Measurements from ENCODE around the gene MS4A7.

DNA sequence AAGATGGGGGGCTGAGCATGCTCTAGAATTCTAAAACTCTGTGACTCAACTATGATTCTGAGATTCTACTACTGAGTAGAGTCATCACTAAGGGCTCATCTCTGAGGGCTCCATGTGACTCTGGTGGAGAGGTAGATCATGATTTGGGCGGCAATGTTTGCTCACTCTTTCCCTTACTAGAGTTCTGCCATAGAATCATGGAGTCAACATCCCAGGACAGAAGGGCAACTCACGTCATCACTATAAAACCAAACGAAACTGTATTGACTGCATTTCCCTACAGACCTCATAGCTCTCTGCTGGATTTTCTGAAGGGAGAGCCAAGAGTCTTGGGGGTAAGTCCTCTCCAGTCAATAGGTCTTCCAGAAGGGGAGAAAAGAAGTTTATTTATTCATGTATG lies 18.1 kb downstream of the MS4A7 start, which contains the start of gene MS4A14:
- TF ChIP-seq CTCF (IDR thresholded peaks at IDR 0.05 in 2 of 3, conservative IDR thresholded peaks at IDR 0.05 in 1 of 3; ENCODE audit: borderline replicate concordance in 1 of 3, insufficient read depth in 1 of 3, low read depth in 2 of 3, low read length in 2 of 3), result no peak
- TF ChIP-seq, protein P1, sequence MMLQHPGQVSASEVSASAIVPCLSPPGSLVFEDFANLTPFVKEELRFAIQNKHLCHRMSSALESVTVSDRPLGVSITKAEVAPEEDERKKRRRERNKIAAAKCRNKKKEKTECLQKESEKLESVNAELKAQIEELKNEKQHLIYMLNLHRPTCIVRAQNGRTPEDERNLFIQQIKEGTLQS (IDR thresholded peaks at IDR 0.05), result no peak
- TF ChIP-seq EZH2 (IDR thresholded peaks at IDR 0.05), result no peak
- TF ChIP-seq POLR2A (IDR thresholded peaks at IDR 0.05; ENCODE audit: borderline replicate concordance, extremely low read depth, insufficient read depth, insufficient read length), result no peak
- no peak for TF ChIP-seq RAD21 (IDR thresholded peaks at IDR 0.05; ENCODE audit: low read depth)
- TF ChIP-seq EZH2phosphoT487 (IDR thresholded peaks at IDR 0.05; ENCODE audit: borderline replicate concordance), result no peak
- TF ChIP-seq, protein P2, sequence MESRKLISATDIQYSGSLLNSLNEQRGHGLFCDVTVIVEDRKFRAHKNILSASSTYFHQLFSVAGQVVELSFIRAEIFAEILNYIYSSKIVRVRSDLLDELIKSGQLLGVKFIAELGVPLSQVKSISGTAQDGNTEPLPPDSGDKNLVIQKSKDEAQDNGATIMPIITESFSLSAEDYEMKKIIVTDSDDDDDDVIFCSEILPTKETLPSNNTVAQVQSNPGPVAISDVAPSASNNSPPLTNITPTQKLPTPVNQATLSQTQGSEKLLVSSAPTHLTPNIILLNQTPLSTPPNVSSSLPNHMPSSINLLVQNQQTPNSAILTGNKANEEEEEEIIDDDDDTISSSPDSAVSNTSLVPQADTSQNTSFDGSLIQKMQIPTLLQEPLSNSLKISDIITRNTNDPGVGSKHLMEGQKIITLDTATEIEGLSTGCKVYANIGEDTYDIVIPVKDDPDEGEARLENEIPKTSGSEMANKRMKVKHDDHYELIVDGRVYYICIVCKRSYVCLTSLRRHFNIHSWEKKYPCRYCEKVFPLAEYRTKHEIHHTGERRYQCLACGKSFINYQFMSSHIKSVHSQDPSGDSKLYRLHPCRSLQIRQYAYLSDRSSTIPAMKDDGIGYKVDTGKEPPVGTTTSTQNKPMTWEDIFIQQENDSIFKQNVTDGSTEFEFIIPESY (IDR thresholded peaks at IDR 0.05; ENCODE audit: extremely low read depth, insufficient replicate concordance, low read length), result no peak

Data from HCT116 (cell line).